ENCODE results near the gene IGFL2.

- no peak for TF ChIP-seq NBN (IDR thresholded peaks at IDR 0.05)
- no peak for TF ChIP-seq EGR1 (IDR thresholded peaks at IDR 0.05; ENCODE audit: borderline replicate concordance in 1 of 2, low read depth in 2 of 2, low read length in 2 of 2)
- TF ChIP-seq RAD21 (IDR thresholded peaks at IDR 0.05; ENCODE audit: insufficient read depth, low read depth, low read length), result no peak
- TF ChIP-seq NR2C2 (IDR thresholded peaks at IDR 0.05; ENCODE audit: borderline replicate concordance, control insufficient read depth, insufficient read length, low read depth), result no peak
- no peak for TF ChIP-seq ASH2L (IDR thresholded peaks at IDR 0.05; ENCODE audit: borderline replicate concordance, low read depth)
- TF ChIP-seq TAF1 (IDR thresholded peaks at IDR 0.05; ENCODE audit: borderline replicate concordance, low read depth, low read length), result no peak
- TF ChIP-seq CEBPZ (IDR thresholded peaks at IDR 0.05; ENCODE audit: low read depth, low read length), result no peak
Measured at GRCh38 chr19:46186717-46187101, 38.7 kb downstream of the IGFL2 start.
